Right lung (tissue), 5 donors: ENCODE measurements around the gene C7. TPM values are rescaled to one million over a fixed set of nuclear protein-coding genes. Genes with fewer than 3 reads are reported as not detected.

Experiments used
- DNase-seq, 2 donors: peaks; one replicate each; pipeline ENCODE4 v3.0.0-alpha.2; 2013
- polyA plus RNA-seq, 5 donors: library from polyadenylated mRNA; unstranded; fragments of 120-200 nt; gene quantifications; one replicate each; pipeline versions ENCODE4 v1.2.1 to v1.2.3, GENCODE V29; 2013; ENCODE audit warnings: inconsistent platforms in 1 of 5, low replicate concordance in 1 of 5; ENCODE audit not compliant: insufficient read length in 5 of 5, insufficient read depth in 1 of 5

C7 gene
- polyA plus RNA-seq, 5 donors, result 406 to 534 (median 507) TPM

DNA sequence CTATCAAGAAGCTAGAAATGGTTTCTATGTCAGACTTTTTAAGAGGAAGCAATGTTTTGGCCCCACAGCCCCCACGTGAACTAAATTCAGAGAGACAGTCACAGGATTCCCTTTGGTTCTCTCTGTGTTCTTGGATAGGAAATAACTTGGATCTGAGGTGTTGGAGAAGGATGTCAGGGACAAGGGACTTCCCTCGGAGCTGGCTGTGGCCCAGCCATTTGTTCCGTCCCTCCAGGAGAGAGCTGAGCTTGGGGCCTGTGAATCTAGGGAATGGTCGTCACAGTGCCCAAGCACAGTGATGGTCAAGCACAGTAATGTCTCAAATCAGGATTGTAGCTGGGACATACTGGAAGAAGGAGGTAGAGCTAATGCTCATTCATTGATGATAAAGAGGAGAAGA is 2.0 kb downstream of the C7 start:
- peak in 1 of 2 donors; percentile 44 for DNase-seq

DNA sequence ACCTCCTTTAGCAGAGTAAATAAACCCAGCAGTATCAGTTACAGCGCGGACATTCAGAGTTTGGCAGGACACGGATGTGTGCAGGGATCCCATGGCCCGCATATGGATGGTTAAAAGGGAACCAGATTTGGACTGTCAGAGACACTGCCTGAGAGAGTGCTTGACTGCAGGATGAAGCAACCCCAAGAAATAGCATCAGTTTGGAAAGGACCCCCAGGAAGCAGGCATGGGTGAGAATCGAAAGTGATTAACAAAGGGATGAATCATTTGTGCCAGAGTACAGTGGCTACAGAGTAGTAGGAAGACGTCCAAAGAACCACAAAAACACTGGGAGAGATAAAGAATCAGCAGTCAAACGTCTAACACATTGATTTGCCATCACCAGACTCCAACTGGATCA is 5.5 kb downstream of the C7 start:
- DNase-seq, result no peak

DNA sequence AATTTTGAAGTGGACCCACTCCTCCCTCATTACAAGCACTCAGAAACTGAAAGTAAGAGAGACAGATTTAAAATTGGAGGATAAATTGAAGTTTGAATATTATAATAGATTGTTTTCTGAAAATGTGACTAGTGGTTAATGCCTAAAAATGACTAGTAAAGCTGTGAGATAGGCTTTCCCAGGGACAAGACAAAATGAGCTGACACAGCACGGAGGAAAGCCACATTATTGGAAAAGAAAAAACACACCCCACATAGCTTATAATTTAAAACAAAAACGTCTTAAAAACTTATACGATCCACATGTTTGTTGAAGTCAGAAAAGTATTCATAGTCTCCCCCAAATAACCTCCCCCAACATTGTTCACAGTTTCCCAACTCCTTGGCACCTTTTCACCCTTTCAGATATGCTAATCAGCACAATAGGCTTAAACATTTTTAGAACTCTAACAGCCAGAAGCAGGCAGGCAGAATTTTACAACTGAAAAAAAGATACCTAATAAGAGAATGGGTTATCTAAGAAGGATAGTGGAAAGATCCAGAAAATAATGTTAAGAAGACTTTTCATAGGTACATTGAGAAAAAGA is 6.1 kb downstream of the C7 start:
- no peak for DNase-seq

DNA sequence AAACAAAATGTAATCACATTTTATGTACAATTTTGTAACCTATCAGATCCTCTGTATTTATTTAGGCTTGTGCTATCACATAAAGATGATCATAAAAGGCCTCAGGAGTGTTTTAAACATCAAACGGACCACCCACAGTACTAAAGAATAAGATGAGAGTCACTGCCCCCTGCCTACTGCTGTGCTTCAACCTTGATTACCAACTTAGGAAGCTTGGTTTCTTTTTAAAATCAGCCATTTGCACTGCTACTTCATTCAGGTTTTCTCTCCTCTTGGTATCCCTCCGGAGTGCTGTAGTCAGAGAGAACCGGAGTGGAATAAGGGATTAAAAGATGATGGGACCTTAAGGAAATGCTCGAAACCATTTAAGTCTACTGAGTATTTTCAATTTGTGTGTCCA is 6.9 kb downstream of the C7 start:
- DNase-seq, result no peak

DNA sequence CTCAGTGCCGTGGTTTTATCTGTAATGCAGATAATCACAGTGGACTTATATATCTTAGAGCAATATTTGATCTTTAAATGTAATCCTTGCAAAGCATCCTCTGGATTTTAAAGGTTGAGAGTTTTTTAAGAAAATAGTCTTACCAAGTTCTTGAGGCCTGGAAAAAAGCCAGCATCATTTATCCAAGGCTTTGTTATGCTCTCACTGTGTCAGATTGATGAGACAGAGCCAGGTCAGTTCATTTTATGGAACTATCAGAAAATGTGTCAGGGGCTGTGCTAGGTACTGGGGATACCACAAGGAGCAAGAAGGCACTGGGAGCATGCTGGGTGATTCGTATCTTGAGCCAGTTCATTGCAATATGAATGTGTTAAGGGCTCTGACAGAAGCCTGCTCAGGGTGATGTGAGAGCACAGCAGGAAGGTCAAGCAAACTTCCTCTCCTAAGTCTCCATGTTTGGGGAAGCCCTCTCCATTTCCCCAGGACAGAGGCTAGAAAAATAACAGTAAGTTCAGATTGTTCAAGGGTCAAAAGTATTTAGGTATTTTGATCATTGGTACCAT is 19.7 kb downstream of the C7 start:
- no peak for DNase-seq

DNA sequence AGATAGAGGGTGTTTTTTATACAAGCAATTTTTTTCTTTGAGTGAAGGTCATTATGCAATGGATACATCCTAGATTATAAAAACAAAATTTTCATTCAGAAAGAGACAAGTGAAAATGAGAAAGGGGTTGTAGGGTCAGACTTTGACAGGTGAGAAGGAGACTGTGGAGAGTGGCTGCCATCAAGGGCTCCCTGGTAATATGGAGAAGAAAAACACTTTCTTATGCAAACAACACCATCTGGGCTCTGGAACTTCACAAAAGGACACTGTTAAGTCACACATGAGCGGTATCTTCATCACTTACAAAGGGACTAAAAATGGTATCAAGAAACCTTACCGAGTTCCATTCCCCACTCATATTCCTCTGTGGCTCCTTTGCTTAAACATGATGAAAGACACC is 23.5 kb downstream of the C7 start:
- no peak for DNase-seq

DNA sequence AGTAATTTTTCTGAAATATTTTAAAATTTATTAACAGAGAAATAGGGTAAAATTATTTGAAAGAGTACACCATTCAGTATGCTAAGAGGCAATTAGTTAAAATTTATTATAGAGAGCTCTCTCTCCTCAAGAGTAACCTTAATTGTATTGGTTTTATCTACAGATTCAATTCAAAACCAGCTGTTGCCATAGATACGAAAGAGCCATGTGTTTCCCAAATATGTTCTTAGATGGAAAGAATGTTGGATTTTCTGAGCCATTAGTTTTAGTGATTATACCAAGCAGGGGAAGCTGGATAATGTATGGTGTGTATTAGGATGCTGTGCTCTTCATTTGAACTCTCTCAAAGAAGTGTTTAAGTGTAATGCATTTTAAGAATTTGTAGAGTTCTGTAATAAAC is 27.8 kb downstream of the C7 start:
- no peak for DNase-seq

DNA sequence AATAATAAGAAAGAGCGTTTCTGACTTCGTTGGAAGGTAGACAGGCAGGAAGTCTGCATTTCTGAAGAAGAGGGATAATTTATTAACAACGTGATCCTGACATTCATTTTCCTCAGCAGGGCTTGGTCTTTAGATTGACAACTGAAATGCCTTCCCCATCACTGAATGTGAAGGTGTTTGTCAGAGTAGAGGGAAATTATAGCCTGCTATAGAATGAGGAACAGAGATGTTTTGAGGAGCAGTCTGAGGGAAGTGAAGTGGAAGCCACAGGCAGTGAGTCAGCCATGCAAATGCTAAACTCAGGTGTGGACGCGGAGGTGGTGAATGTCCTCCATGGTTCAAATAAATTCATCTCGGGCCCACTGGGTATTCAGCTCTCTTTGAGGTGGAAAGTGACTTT is 30.5 kb downstream of the C7 start:
- no peak for DNase-seq

DNA sequence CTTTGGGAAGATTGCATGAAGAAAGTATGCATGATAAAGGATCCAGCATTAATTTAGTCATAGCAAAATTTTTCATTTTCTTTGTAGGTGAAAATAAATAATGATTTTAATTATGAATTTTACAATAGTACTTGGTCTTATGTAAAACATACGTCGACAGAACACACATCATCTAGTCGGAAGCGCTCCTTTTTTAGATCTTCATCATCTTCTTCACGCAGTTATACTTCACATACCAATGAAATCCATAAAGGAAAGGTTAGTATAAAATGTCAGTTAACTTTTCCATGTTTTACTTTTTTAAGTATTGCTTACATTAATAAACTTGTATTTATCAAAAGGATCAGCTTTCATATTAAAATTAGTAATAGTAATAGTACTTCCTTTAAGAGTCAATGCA is 35.8 kb downstream of the C7 start:
- DNase-seq, result no peak

DNA sequence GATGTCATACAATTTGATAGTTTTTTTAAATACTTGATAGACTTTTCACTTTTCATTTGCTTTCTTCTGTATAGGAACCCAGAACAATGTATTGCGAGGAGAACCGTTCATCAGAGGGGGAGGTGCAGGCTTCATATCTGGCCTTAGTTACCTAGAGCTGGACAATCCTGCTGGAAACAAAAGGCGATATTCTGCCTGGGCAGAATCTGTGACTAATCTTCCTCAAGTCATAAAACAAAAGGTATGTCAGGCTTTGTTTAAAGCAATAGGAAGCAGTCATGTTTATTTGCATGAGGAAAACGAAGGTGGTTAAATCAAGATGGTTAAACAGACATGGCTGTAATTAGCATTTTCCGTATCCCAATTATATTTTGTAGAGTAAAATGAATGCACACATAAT is 46.0 kb downstream of the C7 start:
- no peak for DNase-seq

DNA sequence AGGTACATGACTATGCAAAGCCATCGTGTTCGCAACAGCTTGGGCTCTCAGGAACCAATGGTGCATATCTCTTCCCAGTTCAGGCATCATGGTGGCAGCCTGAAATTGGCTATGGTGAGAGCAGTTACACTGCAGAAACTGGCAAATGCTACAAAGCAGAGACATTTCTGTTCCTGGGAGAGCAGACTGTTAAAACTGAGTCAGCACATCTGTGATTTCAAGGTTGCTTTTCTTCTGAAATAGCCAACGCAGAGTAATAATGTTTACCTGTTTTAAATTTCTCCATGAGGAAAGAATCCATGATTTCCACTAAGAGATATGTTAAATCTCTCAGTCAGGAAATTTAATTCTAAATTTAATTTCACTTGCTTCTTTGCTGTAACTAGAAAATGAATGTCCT is 47.8 kb downstream of the C7 start:
- no peak for DNase-seq

DNA sequence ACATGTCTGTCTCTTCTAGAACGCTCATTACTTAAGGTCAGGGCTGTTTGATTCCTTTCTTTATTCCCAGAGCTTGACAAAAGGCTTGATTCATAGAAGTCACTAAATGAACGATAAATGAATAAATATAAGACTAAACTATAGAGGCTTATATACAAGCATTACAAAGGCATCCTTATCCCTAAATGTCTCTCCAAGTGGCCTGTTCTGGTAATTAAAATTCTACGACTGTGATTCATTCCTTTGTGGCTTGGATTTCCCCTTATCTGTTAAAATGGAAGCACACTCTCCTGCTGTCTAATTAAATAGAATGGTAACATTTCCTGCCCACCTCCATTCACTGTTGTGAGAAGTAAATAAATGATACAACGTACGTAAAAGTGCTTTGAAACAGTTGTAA is 49.5 kb downstream of the C7 start:
- DNase-seq, result no peak

DNA sequence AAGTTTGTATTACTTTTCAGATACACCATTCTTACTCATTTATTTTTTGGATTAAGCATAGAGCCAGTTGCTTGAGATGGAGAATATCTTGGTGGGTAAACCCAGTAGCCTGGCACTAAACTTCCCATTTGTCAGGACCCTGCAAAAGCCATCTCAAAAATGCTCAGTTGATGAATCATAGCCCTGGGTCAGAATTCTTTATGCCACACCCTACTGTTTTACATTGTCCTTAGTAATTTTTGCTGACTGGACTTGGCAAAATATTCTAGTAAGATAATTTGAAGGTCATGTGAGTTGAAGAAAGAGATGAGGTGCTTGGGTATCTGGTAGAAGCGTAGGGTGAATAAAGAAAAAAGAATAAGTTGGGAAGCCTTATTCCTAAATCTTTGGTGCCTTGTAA is 50.7 kb downstream of the C7 start:
- no peak for DNase-seq

DNA sequence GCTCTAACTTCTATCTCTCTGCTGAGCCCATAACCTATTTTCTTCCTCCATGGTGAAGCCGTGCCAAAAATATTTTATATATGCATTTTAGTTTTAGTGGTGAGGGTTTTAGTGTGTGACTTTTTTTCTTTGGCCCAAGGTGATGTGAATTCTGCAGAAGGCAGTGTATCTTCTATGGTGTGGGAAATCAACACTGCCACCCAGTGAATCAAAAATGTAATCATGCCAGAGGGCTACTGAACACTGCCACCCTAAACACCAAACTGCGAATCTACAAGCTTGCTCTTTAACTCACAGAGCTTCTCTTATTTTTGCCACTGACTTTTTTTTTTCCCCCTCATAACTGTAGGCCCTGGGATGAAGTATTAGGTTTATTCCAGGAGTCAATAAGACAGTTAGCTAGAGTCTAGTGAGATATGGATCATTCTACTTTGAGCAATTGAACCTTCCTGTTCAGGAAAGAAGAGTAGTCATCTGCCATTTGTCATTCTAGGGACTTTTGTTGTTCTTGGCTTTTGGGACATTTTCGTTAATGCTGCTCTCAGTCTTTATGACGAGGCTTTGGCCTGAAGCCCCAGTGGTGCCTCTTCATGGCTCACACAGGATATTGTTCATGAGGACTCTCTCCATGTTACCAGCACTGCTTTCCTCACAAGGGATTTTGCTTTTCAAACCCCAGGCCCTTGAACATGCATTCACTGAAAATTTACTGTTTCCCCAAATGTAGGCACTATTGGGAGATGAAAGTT is 53.1 kb downstream of the C7 start:
- DNase-seq, result no peak

DNA sequence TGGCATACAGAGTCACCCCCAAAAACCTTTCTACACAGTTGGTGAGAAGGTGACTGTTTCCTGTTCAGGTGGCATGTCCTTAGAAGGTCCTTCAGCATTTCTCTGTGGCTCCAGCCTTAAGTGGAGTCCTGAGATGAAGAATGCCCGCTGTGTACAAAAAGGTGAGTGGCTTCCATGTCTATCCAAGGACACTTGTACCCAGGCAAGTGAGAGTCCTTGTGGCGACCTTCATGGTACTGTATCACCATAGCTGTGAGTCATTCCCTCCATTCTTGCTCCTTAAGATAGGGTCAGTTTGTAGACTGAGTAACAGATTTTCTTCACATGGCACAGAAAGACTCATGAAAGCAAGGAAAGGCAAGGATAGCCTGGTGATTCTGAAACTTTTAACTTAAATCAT is 63.1 kb downstream of the C7 start:
- DNase-seq, result no peak

DNA sequence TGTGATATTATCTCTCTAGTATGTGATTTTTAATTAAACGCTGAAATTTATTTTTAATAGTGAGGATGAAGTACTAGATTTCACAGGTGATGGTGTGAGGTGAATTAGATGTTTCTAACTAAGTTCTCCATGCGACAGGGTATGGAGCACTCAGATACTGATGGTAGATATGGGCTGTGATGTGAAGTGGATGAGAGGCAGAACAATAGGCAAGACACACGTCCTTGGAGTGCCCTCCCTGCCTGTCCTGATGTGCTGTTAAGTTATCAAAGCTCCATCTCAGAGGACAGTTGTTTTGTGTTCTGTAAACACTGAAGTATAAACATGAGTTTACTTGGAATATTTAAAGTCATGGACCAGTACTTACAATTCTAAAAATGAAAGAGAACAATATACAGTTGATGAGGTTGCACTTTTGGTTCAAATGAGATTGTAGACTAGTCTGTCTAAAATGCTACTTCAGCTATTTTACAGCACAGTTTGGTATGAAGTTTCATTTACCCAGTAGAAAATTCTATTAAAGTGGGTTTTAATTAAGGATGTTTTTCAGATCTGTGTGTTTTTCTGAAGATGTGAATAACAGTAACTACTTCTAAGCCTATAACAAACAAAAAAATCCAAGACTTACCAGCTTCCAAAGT is 64.2 kb downstream of the C7 start:
- DNase-seq, result no peak

DNA sequence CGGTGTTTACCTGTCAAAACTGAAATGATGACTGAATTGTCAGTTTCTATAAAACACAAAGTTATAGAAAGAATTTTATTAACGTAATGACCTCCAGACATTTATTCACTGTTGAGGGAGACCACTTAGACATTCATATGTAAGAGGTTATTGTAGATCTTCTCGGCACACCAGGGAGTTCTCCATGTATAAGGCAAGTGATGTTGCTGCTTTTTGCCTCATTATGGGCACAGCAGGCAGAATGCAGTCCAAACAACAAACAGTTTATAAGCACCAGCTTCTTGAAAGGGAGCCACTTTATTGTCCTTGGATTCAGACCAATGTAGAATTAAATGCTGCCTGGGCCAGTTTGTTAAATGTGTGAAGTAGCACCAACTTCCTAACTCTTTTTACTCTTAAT is 66.7 kb downstream of the C7 start:
- no peak for DNase-seq

DNA sequence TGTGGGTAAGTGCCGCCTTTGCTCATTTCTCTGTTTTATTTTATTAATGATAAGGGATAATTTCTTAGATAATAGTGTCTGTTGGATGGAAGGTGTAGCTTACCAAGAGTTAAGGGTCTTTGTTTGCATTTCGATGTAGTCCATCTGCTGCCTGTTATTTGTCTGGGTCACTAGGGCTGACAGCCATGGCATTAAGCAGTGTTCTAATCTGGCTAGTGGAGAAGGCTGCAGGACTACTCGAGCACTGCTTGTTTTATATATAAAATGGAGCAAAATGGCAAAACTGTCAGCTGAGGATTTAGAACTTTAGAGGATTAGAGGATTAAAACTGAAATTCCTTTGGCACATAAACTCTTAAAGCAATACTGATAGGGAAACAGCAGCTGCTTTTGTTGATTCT is 67.5 kb downstream of the C7 start:
- DNase-seq, result no peak

DNA sequence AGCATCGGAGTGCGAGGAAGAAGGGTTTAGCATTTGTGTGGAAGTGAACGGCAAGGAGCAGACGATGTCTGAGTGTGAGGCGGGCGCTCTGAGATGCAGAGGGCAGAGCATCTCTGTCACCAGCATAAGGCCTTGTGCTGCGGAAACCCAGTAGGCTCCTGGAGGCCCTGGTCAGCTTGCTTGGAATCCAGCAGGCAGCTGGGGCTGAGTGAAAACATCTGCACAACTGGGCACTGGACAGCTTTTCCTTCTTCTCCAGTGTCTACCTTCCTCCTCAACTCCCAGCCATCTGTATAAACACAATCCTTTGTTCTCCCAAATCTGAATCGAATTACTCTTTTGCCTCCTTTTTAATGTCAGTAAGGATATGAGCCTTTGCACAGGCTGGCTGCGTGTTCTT is 72.1 kb downstream of the C7 start:
- DNase-seq, result peak in 1 of 2 donors; percentile 20

DNA sequence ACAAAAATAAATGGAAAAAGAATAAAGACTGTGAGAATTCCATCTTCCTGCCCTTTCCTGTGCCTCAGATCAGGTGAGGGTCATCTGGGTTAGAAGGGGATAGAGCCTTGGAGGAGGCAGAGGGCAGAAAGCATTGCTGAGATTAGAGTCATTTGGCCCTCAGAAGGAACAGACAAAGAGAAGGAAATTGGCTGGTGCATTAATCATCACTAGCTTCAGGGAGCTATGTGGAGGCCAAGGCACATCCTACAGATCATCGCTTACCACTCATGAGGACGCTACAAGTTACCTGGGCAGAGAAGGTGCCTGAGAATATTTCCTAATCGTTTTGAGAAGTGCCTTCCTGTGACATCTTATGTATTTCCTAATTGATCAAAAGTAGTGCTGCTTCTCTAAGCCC is 74.5 kb downstream of the C7 start:
- no peak for DNase-seq

DNA sequence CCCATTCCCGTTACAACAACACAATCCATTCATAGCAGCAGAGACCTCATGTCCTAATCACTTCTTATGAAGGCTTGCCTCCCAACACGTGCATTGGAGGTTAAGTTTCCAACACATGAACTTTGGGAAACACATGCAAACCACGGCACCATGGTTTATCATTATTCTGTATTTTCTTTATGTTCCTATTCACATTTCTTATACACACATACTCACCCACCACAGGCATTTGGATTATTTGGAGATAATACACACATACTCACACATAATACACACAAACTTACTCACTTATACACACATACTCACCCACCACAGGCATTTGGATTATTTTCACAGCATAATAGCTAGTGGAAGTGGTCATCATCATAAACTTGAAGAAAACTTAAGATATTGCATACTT is 75.6 kb downstream of the C7 start:
- DNase-seq, result no peak

DNA sequence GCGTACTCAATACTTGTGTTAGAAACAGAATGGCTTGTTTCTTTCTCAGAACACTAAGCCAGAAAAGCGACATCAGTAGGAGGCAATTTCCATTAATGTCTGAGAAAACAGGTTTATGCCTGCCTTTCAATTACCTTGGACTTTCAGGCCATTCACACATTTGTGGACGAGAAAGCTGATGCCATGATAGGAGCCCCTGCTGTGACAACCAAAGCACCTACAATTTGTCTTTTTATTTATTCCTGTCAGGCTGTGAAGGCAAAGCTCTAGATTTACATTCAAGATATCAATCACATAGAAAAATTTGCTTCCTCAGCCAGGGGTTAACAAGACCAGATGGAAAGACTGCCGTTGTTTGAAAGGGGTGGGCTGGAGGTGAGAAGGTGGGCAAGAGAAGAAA is 76.2 kb downstream of the C7 start:
- DNase-seq, result no peak

DNA sequence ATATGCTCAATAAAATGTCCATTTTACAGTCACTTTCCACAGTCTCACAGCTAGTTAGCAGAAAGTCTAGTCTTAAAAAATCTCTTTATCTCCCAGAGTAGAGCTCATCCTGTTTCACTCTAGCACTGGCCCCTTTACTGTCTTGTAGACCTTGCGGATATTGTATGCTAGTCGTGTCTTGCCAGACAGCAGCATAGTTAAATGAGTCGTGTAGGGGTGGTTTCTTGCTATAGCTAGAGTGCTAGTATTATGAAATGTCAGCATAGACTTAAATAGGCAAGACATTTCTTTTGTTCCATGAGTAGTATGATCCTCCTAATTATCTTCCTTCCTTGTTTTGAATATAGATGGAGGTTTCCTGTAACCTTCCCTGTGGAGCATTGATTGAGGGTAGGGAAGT is 77.4 kb downstream of the C7 start:
- DNase-seq, result no peak
